Endothelial cell of umbilical vein (primary cell): ENCODE results near the gene KIDINS220. TPM values are rescaled to one million over a fixed set of nuclear protein-coding genes. Genes with fewer than 3 reads are reported as not detected.

ENCODE experiments used
- BruUV-seq: library from RNA; stranded (reverse); fragments of 400-500 nt; replicated peaks from 2 replicates; lab custom pipeline; 2021; lab: Mats Ljungman, UMichigan
- CTCF ChIA-PET: fragments of 300-600, 350-600 bp; sonication (Branson Sonifier 250); formaldehyde crosslinking; loops from one replicate; lab custom pipeline; 2021; ENCODE audit warnings: antibody characterized with exemption, inconsistent platforms; lab: Charles Lee
- POLR2A ChIA-PET: fragments of 300-600, 350-600 bp; sonication (Branson Sonifier 250); formaldehyde crosslinking; loops from one replicate; lab custom pipeline; 2021; ENCODE audit warnings: antibody characterized with exemption, inconsistent platforms; lab: Charles Lee
- DNase-seq: peaks from one replicate; pipeline ENCODE4 v3.0.0-alpha.2; 2011; ENCODE audit warnings: low read depth, low spot score
- FAIRE-seq: peaks from 2 replicates; lab custom pipeline; 2011; peaks lifted over from hg19 to GRCh38; lab: Jason Lieb, UNC
- H2AFZ ChIP-seq: 2 replicates; pipeline ENCODE4 v1.6.0; 2012; ENCODE audit warnings: low read depth, low read length, control low read depth, inconsistent platforms
- H3K27ac ChIP-seq: 2 replicates; pipeline ENCODE4 v1.5.1; 2011; ENCODE audit warnings: low read depth, mild to moderate bottlenecking, control low read depth, low read length, moderate library complexity; ENCODE audit not compliant: insufficient read depth
- H3K27me3 ChIP-seq, 2 experiments: 2 replicates each; pipeline versions ENCODE4 v1.6.0 to v1.6.1; 2011; ENCODE audit warnings: low read length in 2 of 2, mixed read lengths in 1 of 2; ENCODE audit not compliant: control insufficient read depth in 2 of 2, insufficient read depth in 2 of 2
- H3K36me3 ChIP-seq, 2 experiments: 2 replicates in 1 of 2; 3 replicates in 1 of 2; pipeline ENCODE4 v1.5.1; 2011; ENCODE audit warnings: low read length in 2 of 2, mild to moderate bottlenecking in 1 of 2, moderate library complexity in 1 of 2; ENCODE audit not compliant: control insufficient read depth in 2 of 2, insufficient read depth in 2 of 2; ENCODE audit errors: extremely low read depth in 1 of 2
- H3K4me1 ChIP-seq: 3 replicates; pipeline ENCODE4 v1.5.1; 2011; ENCODE audit warnings: mild to moderate bottlenecking, low read length; ENCODE audit not compliant: control insufficient read depth, insufficient read depth; ENCODE audit errors: extremely low read depth
- H3K4me2 ChIP-seq: 2 replicates; pipeline ENCODE4 v1.6.1; 2011; ENCODE audit warnings: low read length, control low read depth, mixed read lengths; ENCODE audit not compliant: insufficient read depth
- H3K4me3 ChIP-seq, 3 experiments: fragments of 200-600 bp in 1 of 3; sonication (generic), shearing (Covaris generic) in 1 of 3; replicated peaks in 1 of 3; 2 replicates each; pipeline ENCODE4 v1.5.1; 2011 to 2016; ENCODE audit warnings: control low read depth in 3 of 3, low read length in 3 of 3, mild to moderate bottlenecking in 2 of 3, inconsistent platforms in 1 of 3, low read depth in 1 of 3, moderate library complexity in 1 of 3; ENCODE audit not compliant: insufficient read depth in 1 of 3
- H3K79me2 ChIP-seq: 2 replicates; pipeline ENCODE4 v1.6.0; 2012; ENCODE audit warnings: low read length, inconsistent platforms; ENCODE audit not compliant: control insufficient read depth, insufficient read depth
- H3K9ac ChIP-seq: replicated peaks from 2 replicates; pipeline ENCODE3; 2011; ENCODE audit warnings: low read length, control low read depth; ENCODE audit not compliant: insufficient read depth; ENCODE audit errors: extremely low read depth
- H3K9me1 ChIP-seq: replicated peaks from 3 replicates; pipeline ENCODE4 v1.6.0; 2011; ENCODE audit warnings: mild to moderate bottlenecking, low read length; ENCODE audit not compliant: control insufficient read depth, insufficient read depth; ENCODE audit errors: extremely low read depth
- H3K9me3 ChIP-seq: replicated peaks from 2 replicates; pipeline ENCODE4 v1.5.1; 2012; ENCODE audit warnings: low read length, inconsistent platforms; ENCODE audit not compliant: control insufficient read depth, insufficient read depth
- H4K20me1 ChIP-seq: replicated peaks from 2 replicates; pipeline ENCODE3; 2011; ENCODE audit warnings: mild to moderate bottlenecking, low read length; ENCODE audit not compliant: control insufficient read depth, insufficient read depth; ENCODE audit errors: extremely low read depth
- CTCF ChIP-seq, 2 donors: IDR thresholded peaks; 1 replicate in 1 of 2; 2 replicates in 1 of 2; pipeline ENCODE4 v1.5.1; 2011; ENCODE audit warnings: low read length in 2 of 2, mild to moderate bottlenecking in 2 of 2, moderate library complexity in 2 of 2, control low read depth in 1 of 2, inconsistent platforms in 1 of 2, low read depth in 1 of 2; ENCODE audit not compliant: insufficient read depth in 1 of 2; ENCODE audit errors: extremely low read depth in 1 of 2
- EZH2 ChIP-seq: IDR thresholded peaks from 2 replicates; pipeline ENCODE4 v1.6.1; 2012; ENCODE audit warnings: borderline replicate concordance, low read depth, mild to moderate bottlenecking, moderate library complexity, low read length, inconsistent platforms; ENCODE audit not compliant: severe bottlenecking
- FOS ChIP-seq: IDR thresholded peaks from 2 replicates; pipeline ENCODE4 v1.6.1; 2011; ENCODE audit warnings: mild to moderate bottlenecking, low read length, moderate library complexity, borderline replicate concordance; ENCODE audit not compliant: insufficient read depth
- GATA2 ChIP-seq: IDR thresholded peaks from 2 replicates; pipeline ENCODE4 v1.7.0; 2011; ENCODE audit warnings: low read depth, mild to moderate bottlenecking, moderate library complexity, mixed read lengths, low read length; ENCODE audit not compliant: insufficient read length, insufficient read depth
- JUN ChIP-seq: IDR thresholded peaks from 2 replicates; pipeline ENCODE4 v1.6.1; 2011; ENCODE audit warnings: borderline replicate concordance, low read depth; ENCODE audit not compliant: insufficient read length, insufficient read depth
- MAX ChIP-seq: IDR thresholded peaks from 2 replicates; pipeline ENCODE4 v1.6.1; 2011; ENCODE audit not compliant: insufficient read depth, insufficient read length
- MYC ChIP-seq: IDR thresholded peaks from one replicate; pipeline ENCODE4 v1.6.1; 2011; ENCODE audit warnings: mild to moderate bottlenecking, low read depth, low read length
- POLR2A ChIP-seq: IDR thresholded peaks from 2 replicates; pipeline ENCODE4 v1.6.1; 2012; ENCODE audit warnings: low read depth, mild to moderate bottlenecking, control low read depth, low read length
- POLR2AphosphoS5 ChIP-seq: IDR thresholded peaks from 2 replicates; pipeline ENCODE4 v1.6.1; 2012; ENCODE audit warnings: low read depth, mild to moderate bottlenecking, control low read depth, low read length, moderate library complexity; ENCODE audit not compliant: insufficient read depth
- dilution Hi-C: fragments of 300-500 bp; cut with MboI; formaldehyde crosslinking; loops from one replicate; pipeline ENCODE4 v1.15.0; 2019; ENCODE audit warnings: low sequenced_read_pairs; ENCODE audit not compliant: extremely low pct_ligation_motif_present
- intact Hi-C: fragments of 100-400 bp; cut with micrococcal nuclease; formaldehyde crosslinking; loops from one replicate; pipeline ENCODE4 v1.10.0; 2022
- polyA plus RNA-seq, 4 experiments: library from polyadenylated mRNA; depleted of rRNA in 3 of 4; stranded (reverse) in 3 of 4; unstranded in 1 of 4; fragments of >200 nt; gene quantifications; 2 replicates each; pipeline versions ENCODE4 v1.2.1 to v1.2.3, GENCODE V29; 2011 to 2012; ENCODE audit warnings: missing spikeins in 1 of 4
- total RNA-seq: library from RNA; stranded (reverse); gene quantifications from 2 replicates; pipeline ENCODE4 v1.2.3, GENCODE V29; 2021

Gene KIDINS220
- total and polyA plus RNA-seq, 2 donors (not counting 3 experiments of a cell fraction or from before 2014, with no cell fraction given), result 33.9 to 41.3 TPM

DNA sequence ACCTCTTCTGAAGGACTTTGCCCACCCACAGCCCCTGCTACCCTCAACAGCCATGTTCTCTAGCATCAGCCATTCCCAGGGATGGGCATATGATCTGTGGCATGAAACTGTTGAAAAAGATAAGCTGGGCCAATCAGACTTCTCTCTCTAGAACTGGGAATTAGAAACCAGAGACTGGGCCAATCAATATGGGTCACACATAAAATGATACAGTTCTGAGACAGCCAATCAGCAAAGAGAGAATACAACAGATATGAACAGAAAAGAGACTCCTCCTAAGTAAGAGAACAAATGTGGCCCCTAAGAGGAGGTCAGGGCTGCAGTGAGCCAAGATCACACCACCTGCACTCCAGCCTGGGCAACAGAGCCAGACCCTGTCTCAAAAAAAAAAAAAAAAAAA lies 2.1 kb downstream of the KIDINS220 start:
- dilution Hi-C loops, result no loop called here
- no peaks in the 10 kb centered on the region for H3K9me1 ChIP-seq
- H3K9ac ChIP-seq, result no peak overlapping the region
- H3K4me3 ChIP-seq, result no peak overlapping the region
- H3K27me3 ChIP-seq, result no peaks in the 10 kb centered on the region
- no TSS peak for BruUV-seq
- DNase-seq (no peak), FAIRE-seq (no peak)
- no peaks in the 10 kb centered on the region for H3K9me3 ChIP-seq
- intact Hi-C loops, result no loop called here
- H3K79me2 ChIP-seq, result peaks cover 56% of the 10 kb centered on the region
- H3K27ac ChIP-seq, result no peak overlapping the region
- ChIA-PET CTCF (no interaction called here), POLR2A (no interaction called here)
- H4K20me1 ChIP-seq, result peaks cover 3% of the 10 kb centered on the region
- H3K36me3 ChIP-seq, result no peaks in the 10 kb centered on the region
- TF ChIP-seq MAX (no peak), POLR2A (no peak), GATA2 (no peak)
- no peak overlapping the region for H2AFZ ChIP-seq
- H3K4me2 ChIP-seq, result no peak overlapping the region
- peaks cover 9% of the 10 kb centered on the region for H3K4me1 ChIP-seq

DNA sequence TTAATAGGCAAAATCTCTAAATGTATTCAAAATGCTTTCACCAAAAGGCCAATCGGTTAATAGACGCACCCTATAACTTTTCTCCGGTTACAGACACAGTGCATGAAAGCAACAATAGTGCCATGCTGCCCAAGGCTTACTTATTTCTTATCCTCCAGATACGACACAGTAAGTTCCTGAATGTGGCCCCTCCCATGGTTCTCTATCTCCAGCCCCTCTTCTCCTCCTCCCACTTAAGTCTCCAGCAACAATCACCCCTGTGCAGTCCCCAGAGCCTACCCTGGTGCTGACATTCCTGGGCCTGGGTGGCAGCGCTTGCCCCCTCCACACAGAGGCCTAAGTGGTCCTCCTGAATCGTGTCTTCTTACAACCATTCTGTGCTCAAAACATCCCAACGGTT lies 3.6 kb downstream of the KIDINS220 start:
- Histone ChIP-seq H3K4me2 (no peak overlapping the region), H3K4me1 (peaks cover 9% of the 10 kb centered on the region), H3K36me3 (no peaks in the 10 kb centered on the region), H3K79me2 (peaks cover 64% of the 10 kb centered on the region), H3K27ac (no peak overlapping the region), H3K9ac (no peak overlapping the region), H3K9me1 (no peaks in the 10 kb centered on the region), H3K27me3 (no peaks in the 10 kb centered on the region), H4K20me1 (peaks cover 3% of the 10 kb centered on the region), H2AFZ (no peak overlapping the region), H3K9me3 (no peaks in the 10 kb centered on the region), H3K4me3 (no peak overlapping the region)
- FAIRE-seq (no peak), DNase-seq (no peak)
- no TSS peak for BruUV-seq
- intact Hi-C loops, result no loop called here
- ChIA-PET CTCF (interaction anchor here (1.5 kb wide), 1 partner anchor 10 kb away, joined by 7 read pairs; no protein-coding TSS in a partner anchor), POLR2A (interaction anchor here (0.6 kb wide), 1 partner anchor 53 kb away, joined by 4 read pairs; no protein-coding TSS in a partner anchor)
- dilution Hi-C loops, result no loop called here
- TF ChIP-seq MAX (no peak), CTCF (IDR thresholded peaks at IDR 0.05; ENCODE audit: extremely low read depth in 1 of 2, insufficient read depth in 1 of 2, low read depth in 1 of 2, low read length in 2 of 2) (no peak), GATA2 (no peak), MYC (no peak), EZH2 (no peak), JUN (no peak), POLR2A (no peak), FOS (no peak), POLR2AphosphoS5 (no peak)
